Prostate gland (tissue), 2 donors: ENCODE results near the gene CCNO. TPM values are rescaled to one million over a fixed set of nuclear protein-coding genes. Genes with fewer than 3 reads are reported as not detected.

Experiments
- DNase-seq: peaks from one replicate; pipeline ENCODE4 v3.0.0-alpha.2; 2019; ENCODE audit warnings: low spot score
- H3K27ac ChIP-seq, 2 donors: fragments of 200-600 bp; sonication (generic); 2 replicates each; pipeline ENCODE4 v1.5.1; 2017 to 2019
- H3K27me3 ChIP-seq: fragments of 200-600 bp; sonication (generic); replicated peaks from 2 replicates; pipeline ENCODE4 v1.5.1; 2019; ENCODE audit not compliant: insufficient read depth
- H3K36me3 ChIP-seq, 2 donors: fragments of 200-600 bp; sonication (generic); 1 replicate in 1 of 2; 2 replicates in 1 of 2; pipeline versions ENCODE4 v1.5.1 to v1.8.1; 2017 to 2019
- H3K4me1 ChIP-seq: fragments of 200-600 bp; sonication (generic); replicated peaks from 2 replicates; pipeline ENCODE4 v1.5.1; 2019
- H3K4me3 ChIP-seq, 2 donors: fragments of 200-600 bp; sonication (generic); 2 replicates each; pipeline ENCODE4 v1.5.1; 2017 to 2019
- H3K9me3 ChIP-seq: fragments of 200-600 bp; sonication (generic); 2 replicates; pipeline ENCODE4 v1.5.1; 2017
- POLR2A ChIP-seq: fragments of 450-650 bp; IDR thresholded peaks from one replicate; pipeline ENCODE4 v1.6.1; 2016; ENCODE audit warnings: antibody characterized with exemption, mild to moderate bottlenecking
- POLR2AphosphoS5 ChIP-seq: sonication (generic); formaldehyde crosslinking; IDR thresholded peaks from one replicate; pipeline ENCODE4 v1.6.1; 2017; ENCODE audit warnings: antibody characterized with exemption
- WGBS: methylation state at CpG from one replicate; pipeline ENCODE4 v1.1.5; 2018; 5-methylcytosine and 5-hydroxymethylcytosine counted together
- intact Hi-C: fragments of 100-400 bp; cut with DNase I; formaldehyde crosslinking; loops from one replicate; pipeline ENCODE4 v1.14.2; 2022
- total RNA-seq, 2 donors: library from RNA; depleted of rRNA; stranded (reverse); fragments of >200 nt; gene quantifications; one replicate each; pipeline ENCODE4 v1.1.0, GENCODE V29; 2016
- TF ChIP-seq, protein P1 (sequence below), 4 experiments: fragments of 200-600 bp in 2 of 4; fragments of 450-650 bp in 2 of 4; sonication (generic) in 2 of 4; IDR thresholded peaks; 1 replicate in 3 of 4; 2 replicates in 1 of 4; pipeline ENCODE4 v1.5.1; 2016 to 2019; ENCODE audit warnings: antibody characterized with exemption in 4 of 4, mild to moderate bottlenecking in 2 of 4, moderate library complexity in 2 of 4

The CCNO gene, protein sequence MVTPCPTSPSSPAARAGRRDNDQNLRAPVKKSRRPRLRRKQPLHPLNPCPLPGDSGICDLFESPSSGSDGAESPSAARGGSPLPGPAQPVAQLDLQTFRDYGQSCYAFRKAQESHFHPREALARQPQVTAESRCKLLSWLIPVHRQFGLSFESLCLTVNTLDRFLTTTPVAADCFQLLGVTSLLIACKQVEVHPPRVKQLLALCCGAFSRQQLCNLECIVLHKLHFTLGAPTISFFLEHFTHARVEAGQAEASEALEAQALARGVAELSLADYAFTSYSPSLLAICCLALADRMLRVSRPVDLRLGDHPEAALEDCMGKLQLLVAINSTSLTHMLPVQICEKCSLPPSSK
- 1 to 10 TPM; 5.6 to 7.2 TPM for total RNA-seq

DNA sequence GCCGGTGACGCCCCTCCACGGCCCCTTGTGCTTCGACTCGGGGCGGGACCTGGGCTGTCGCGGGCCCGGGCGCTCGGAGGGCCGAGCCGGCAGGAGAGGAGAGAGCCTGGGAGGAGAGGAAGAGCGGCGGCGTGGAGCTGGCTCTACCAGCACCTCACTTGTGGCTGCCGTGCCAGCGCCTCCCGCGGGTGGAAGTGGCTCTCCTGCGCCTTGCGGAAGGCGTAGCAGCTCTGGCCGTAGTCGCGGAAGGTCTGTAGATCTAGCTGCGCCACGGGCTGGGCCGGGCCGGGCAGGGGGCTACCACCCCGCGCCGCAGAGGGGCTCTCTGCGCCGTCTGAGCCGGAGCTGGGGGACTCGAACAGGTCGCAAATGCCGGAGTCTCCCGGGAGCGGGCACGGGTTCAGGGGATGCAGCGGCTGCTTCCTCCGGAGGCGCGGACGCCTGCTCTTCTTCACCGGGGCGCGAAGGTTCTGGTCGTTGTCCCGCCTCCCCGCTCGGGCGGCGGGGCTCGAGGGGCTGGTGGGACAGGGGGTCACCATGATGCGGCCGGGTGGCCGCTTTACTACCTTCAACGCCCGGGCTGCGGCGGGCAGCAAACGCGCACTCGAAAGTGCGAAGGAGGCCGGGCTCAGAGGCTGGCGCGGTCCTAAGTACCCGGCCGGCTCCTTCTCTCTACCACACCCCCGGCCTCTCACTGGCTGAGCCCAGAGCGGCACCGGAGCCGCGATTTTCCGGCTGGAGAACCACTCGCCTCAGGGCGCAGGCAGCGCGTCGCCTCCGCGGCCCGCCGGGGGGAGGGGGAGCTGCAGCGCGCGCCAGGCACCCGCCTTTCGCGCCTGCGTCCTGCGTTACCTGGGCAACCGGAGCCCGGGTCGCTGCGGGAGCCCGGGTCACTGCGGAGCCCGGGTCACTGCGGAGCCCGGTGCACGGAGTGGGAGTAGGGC, at the start of gene CCNO:
CCNO (minus strand) TSS at position 624 of the 944 bp plus-strand sequence; CDS start at position 539, 85 bp downstream.
- WGBS = 2% methylated on average over 82 of the region's 106 CpGs
- Histone ChIP-seq H3K4me3 (peak within 1 kb of the TSS; percentile 39 to 44), H3K27me3 (no peaks in the 10 kb centered on the region), H3K4me1 (no peaks in the 10 kb centered on the region), H3K9me3 (no peaks in the 10 kb centered on the region), H3K36me3 (no peaks in the 10 kb centered on the region), H3K27ac (peak within 1 kb of the TSS; percentile 57 to 71)
- peak; percentile 44 for TF ChIP-seq POLR2A
- TF ChIP-seq, protein P1, sequence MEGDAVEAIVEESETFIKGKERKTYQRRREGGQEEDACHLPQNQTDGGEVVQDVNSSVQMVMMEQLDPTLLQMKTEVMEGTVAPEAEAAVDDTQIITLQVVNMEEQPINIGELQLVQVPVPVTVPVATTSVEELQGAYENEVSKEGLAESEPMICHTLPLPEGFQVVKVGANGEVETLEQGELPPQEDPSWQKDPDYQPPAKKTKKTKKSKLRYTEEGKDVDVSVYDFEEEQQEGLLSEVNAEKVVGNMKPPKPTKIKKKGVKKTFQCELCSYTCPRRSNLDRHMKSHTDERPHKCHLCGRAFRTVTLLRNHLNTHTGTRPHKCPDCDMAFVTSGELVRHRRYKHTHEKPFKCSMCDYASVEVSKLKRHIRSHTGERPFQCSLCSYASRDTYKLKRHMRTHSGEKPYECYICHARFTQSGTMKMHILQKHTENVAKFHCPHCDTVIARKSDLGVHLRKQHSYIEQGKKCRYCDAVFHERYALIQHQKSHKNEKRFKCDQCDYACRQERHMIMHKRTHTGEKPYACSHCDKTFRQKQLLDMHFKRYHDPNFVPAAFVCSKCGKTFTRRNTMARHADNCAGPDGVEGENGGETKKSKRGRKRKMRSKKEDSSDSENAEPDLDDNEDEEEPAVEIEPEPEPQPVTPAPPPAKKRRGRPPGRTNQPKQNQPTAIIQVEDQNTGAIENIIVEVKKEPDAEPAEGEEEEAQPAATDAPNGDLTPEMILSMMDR (IDR thresholded peaks at IDR 0.05) = no peak
- intact Hi-C loops = no loop called here
- peak; percentile 76 for DNase-seq

DNA sequence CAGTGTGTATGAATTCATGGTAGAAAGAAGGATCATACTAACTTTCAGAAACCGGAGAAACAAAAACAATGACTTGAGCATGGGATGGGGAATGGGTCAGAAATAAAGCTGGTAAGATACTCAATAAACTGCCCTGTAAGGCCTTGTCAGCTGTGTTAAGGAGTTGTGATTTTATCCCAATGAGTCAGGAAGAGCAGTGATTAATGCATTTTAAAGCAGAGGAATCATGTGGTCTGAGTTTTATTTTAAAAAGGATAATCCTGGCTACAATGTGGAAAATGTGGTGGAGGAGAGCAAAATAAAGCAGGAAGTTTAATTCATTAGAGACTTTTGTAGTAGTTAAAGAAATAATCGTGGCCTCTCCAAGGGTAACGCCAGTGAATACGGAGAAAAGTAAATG, 45.4 kb upstream of the CCNO start:
- Histone ChIP-seq H3K27ac (no peak overlapping the region), H3K4me3 (no peak overlapping the region), H3K9me3 (no peaks in the 10 kb centered on the region), H3K36me3 (peaks cover 0 to 7% of the 10 kb centered on the region in 2 donors), H3K4me1 (no peaks in the 10 kb centered on the region), H3K27me3 (no peaks in the 10 kb centered on the region)
- intact Hi-C loops = no loop called here
- DNase-seq = no peak
- TF ChIP-seq POLR2AphosphoS5 = no peak
- TF ChIP-seq, protein P1 (IDR thresholded peaks at IDR 0.05) = no peak
- no peak for TF ChIP-seq POLR2A
- 91% methylated on average over 4 of the region's 4 CpGs for WGBS

DNA sequence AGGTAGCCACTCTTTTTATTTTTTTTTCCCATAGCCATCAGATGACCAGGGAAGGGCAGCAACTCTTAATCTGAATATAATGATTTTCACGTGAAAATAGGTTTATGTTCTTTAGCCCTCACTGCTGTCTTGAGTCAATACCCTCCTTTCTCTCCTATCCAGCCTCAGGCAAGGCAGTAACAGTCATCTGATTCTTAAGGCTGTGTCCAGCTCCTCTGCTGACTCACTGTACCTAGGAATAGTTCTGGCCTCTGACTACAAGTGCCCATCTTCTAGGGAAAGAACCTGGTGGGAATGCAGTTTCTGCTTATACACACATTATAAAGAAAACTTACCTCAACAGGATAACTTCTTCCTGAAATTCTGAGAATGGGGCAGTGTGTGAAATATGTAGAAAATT, 43.4 kb upstream of the CCNO start:
- Histone ChIP-seq H3K4me3 (no peak overlapping the region), H3K27ac (no peak overlapping the region), H3K9me3 (no peaks in the 10 kb centered on the region), H3K27me3 (no peaks in the 10 kb centered on the region), H3K36me3 (peaks cover 0 to 4% of the 10 kb centered on the region in 2 donors), H3K4me1 (no peaks in the 10 kb centered on the region)
- WGBS = 78% methylated on average over 1 of the region's 1 CpG
- no peak for TF ChIP-seq POLR2AphosphoS5
- TF ChIP-seq, protein P1 (IDR thresholded peaks at IDR 0.05) = no peak
- no peak for TF ChIP-seq POLR2A
- intact Hi-C loops = no loop called here
- no peak for DNase-seq

DNA sequence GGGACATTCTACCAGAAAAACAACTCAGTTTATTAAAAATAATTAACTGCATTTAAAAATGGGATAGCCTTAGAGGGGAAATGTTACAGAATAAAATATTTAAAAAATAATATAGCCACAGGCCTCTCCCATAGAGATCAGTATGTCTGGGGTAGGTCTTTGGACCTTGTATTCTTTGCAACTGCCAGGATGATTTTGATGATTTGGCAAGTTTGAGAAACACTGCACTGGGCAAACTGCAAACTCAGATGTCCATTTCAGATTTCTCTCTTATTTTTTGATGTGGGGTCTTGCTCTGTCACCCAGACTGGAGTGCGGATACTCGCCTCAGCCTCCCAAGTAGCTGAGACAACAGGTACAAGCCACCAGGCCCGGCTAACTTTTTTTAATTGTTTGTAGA, 24.9 kb upstream of the CCNO start:
- no peaks in the 10 kb centered on the region for H3K27me3 ChIP-seq
- intact Hi-C loops = no loop called here
- no peak for DNase-seq
- H3K4me3 ChIP-seq = no peak overlapping the region
- no peaks in the 10 kb centered on the region for H3K36me3 ChIP-seq
- TF ChIP-seq POLR2AphosphoS5 (no peak), POLR2A (no peak)
- TF ChIP-seq, protein P1 (IDR thresholded peaks at IDR 0.05) = no peak
- WGBS = 94% methylated on average over 3 of the region's 3 CpGs
- H3K4me1 ChIP-seq = no peaks in the 10 kb centered on the region
- H3K27ac ChIP-seq = no peak overlapping the region
- H3K9me3 ChIP-seq = no peaks in the 10 kb centered on the region
